T-helper 2 cell treated with Interferon-gamma antibody and Interleukin-4, amounts not matched to agents 100 ng/mL and 5 ng/mL, for 36 hours (primary cell): ENCODE results near the gene SLC9A7. TPM values are rescaled to one million over a fixed set of nuclear protein-coding genes. Genes with fewer than 3 reads are reported as not detected.
"Not testable (repeated sequence)": the region's sequence is repeated elsewhere in the genome, so short reads cannot be mapped to it uniquely, and the experiment has no call there.

ENCODE experiments used
- intact Hi-C: fragments of 100-400 bp; cut with micrococcal nuclease; formaldehyde crosslinking; loops from one replicate; pipeline ENCODE4 v1.15.1; 2023
- total RNA-seq: library from RNA; stranded (reverse); gene quantifications from 2 replicates; pipeline ENCODE4 v1.2.3, GENCODE V29; 2022

SLC9A7 gene
- total RNA-seq, 1 donor from 2014 or later: 20.3 TPM

- intact Hi-C loops: loop anchor here (5.0 kb wide), 1 partner anchor 43 kb away; no protein-coding TSS in a partner anchor
These were observed 3.2 kb downstream of the SLC9A7 start for GRCh38 chrX:46755671-46756070.

- intact Hi-C loops: loop anchor here (5.0 kb wide), 1 partner anchor 42 kb away; no protein-coding TSS in a partner anchor
These were observed 4.3 kb downstream of the SLC9A7 start for GRCh38 chrX:46754586-46755061.

GRCh38 chrX:46754036-46754435, 4.9 kb downstream of the SLC9A7 start:
- intact Hi-C loops: no loop called here

- intact Hi-C loops: no loop called here
These were observed 8.0 kb downstream of the SLC9A7 start for GRCh38 chrX:46750889-46751288.

- intact Hi-C loops: no loop called here
These were observed 14.9 kb downstream of the SLC9A7 start for GRCh38 chrX:46744009-46744408.

GRCh38 chrX:46743046-46743445, 15.9 kb downstream of the SLC9A7 start:
- intact Hi-C loops: no loop called here

- intact Hi-C loops: no loop called here
These were observed 19.2 kb downstream of the SLC9A7 start for GRCh38 chrX:46739736-46740135.

- intact Hi-C loops: no loop called here
These were observed 21.5 kb downstream of the SLC9A7 start for GRCh38 chrX:46737462-46737861.

- intact Hi-C loops: no loop called here
These were observed 21.9 kb downstream of the SLC9A7 start for GRCh38 chrX:46737041-46737440.

- intact Hi-C loops: no loop called here
These were observed 23.3 kb downstream of the SLC9A7 start for GRCh38 chrX:46735622-46736021.

- intact Hi-C loops: no loop called here
These were observed 25.7 kb downstream of the SLC9A7 start for GRCh38 chrX:46733226-46733625.

GRCh38 chrX:46730765-46731164, 28.2 kb downstream of the SLC9A7 start:
- intact Hi-C loops: no loop called here

GRCh38 chrX:46727441-46727840, 31.5 kb downstream of the SLC9A7 start:
- intact Hi-C loops: no loop called here

- intact Hi-C loops: not testable (repeated sequence)
These were observed 35.4 kb downstream of the SLC9A7 start for GRCh38 chrX:46723569-46723927.

GRCh38 chrX:46722742-46723568, 36.0 kb downstream of the SLC9A7 start:
- intact Hi-C loops: no loop called here

- intact Hi-C loops: no loop called here
These were observed 42.1 kb downstream of the SLC9A7 start for GRCh38 chrX:46716796-46717195.

- intact Hi-C loops: no loop called here
These were observed 42.9 kb downstream of the SLC9A7 start for GRCh38 chrX:46715997-46716396.

GRCh38 chrX:46715530-46715929, 43.4 kb downstream of the SLC9A7 start:
- intact Hi-C loops: no loop called here

GRCh38 chrX:46713672-46714490, 45.0 kb downstream of the SLC9A7 start:
- intact Hi-C loops: loop anchor here (5.0 kb wide), 1 partner anchor 43 kb away; the partner anchor contains the start of gene SLC9A7

- intact Hi-C loops: loop anchor here (5.0 kb wide), 1 partner anchor 45 kb away; the partner anchor contains the start of gene SLC9A7
These were observed 46.2 kb downstream of the SLC9A7 start for GRCh38 chrX:46712764-46713163.

- intact Hi-C loops: loop anchor here (5.0 kb wide), 1 partner anchor 46 kb away; the partner anchor contains the start of gene SLC9A7
These were observed 47.8 kb downstream of the SLC9A7 start for GRCh38 chrX:46710927-46711623.
